HCT116 (cell line): Measurements from ENCODE around the gene CCDC187. TPM values are rescaled to one million over a fixed set of nuclear protein-coding genes. Genes with fewer than 3 reads are reported as not detected.

Source experiments
- ATAC-seq: fragments of 200-7000 bp; cut with Tn5 transposase; 2 replicates; pipeline ENCODE4 v1.9.1; 2020; ENCODE audit warnings: mild to moderate bottlenecking, moderate library complexity
- BruUV-seq: library from RNA; stranded (reverse); fragments of 400-500 nt; replicated peaks from 2 replicates; lab custom pipeline; 2021; lab: Mats Ljungman, UMichigan
- CTCF ChIA-PET: fragments of 300-600 bp; sonication (Branson Sonifier 250); formaldehyde crosslinking; loops from one replicate; lab custom pipeline; 2021; ENCODE audit warnings: antibody characterized with exemption; lab: Charles Lee
- POLR2A ChIA-PET: fragments of 300-600, 350-600 bp; sonication (Branson Sonifier 250); formaldehyde crosslinking; loops from one replicate; lab custom pipeline; 2021; ENCODE audit warnings: antibody characterized with exemption; lab: Charles Lee
- RAD21 ChIA-PET, 2 experiments: fragments of 300-600 bp; sonication (Branson Sonifier 250); formaldehyde crosslinking; loops; one replicate each; lab custom pipeline; 2023; ENCODE audit warnings: low total read pairs in 2 of 2; ENCODE audit not compliant: uncharacterized antibody in 2 of 2, unreplicated experiment in 2 of 2, low non-redundant PET in 1 of 2; lab: Charles Lee
- DNase-seq: peaks from one replicate; pipeline ENCODE4 v3.0.0-alpha.2; 2010; ENCODE audit warnings: low read depth, low spot score
- H2AFZ ChIP-seq: fragments of 200-600 bp; shearing (Covaris generic), sonication (generic); 2 replicates; pipeline ENCODE4 v1.6.1; 2017; ENCODE audit warnings: low read depth, mixed run types, mixed read lengths, antibody characterized with exemption, low read length; ENCODE audit not compliant: poor library complexity, severe bottlenecking
- H3K27ac ChIP-seq: 2 replicates; pipeline ENCODE4 v1.5.1; 2012; ENCODE audit warnings: low read depth, low read length
- H3K27me3 ChIP-seq: fragments of 200-600 bp; sonication (generic); 2 replicates; pipeline ENCODE4 v1.6.1; 2016; ENCODE audit warnings: mixed run types, low read length, mixed read lengths; ENCODE audit not compliant: insufficient read depth
- H3K36me3 ChIP-seq, 2 experiments: fragments of 200-500 bp in 1 of 2; fragments of 200-600 bp in 1 of 2; sonication (Bioruptor generic) in 1 of 2; sonication (generic) in 1 of 2; 2 replicates each; pipeline versions ENCODE4 v1.5.1 to v1.6.1; 2014 to 2016; ENCODE audit warnings: low read length in 2 of 2, inconsistent platforms in 1 of 2, mixed read lengths in 1 of 2, mixed run types in 1 of 2; ENCODE audit not compliant: insufficient read depth in 2 of 2, control insufficient read depth in 1 of 2
- H3K4me1 ChIP-seq, 2 experiments: fragments of 200-600 bp in 1 of 2; sonication (generic) in 1 of 2; 2 replicates each; pipeline versions ENCODE4 v1.5.1 to v1.6.1; 2012 to 2017; ENCODE audit warnings: low read length in 2 of 2, inconsistent platforms in 1 of 2, mild to moderate bottlenecking in 1 of 2, mixed read lengths in 1 of 2, mixed run types in 1 of 2, moderate library complexity in 1 of 2; ENCODE audit not compliant: insufficient read depth in 2 of 2, control insufficient read depth in 1 of 2
- H3K4me2 ChIP-seq: fragments of 200-600 bp; sonication (generic); 2 replicates; pipeline ENCODE4 v1.6.1; 2017; ENCODE audit warnings: mixed run types, low read length, mixed read lengths
- H3K4me3 ChIP-seq, 2 experiments: fragments of 200-600 bp in 1 of 2; sonication (generic) in 1 of 2; replicated peaks in 1 of 2; 2 replicates each; pipeline ENCODE4 v1.5.1; 2011 to 2016; ENCODE audit warnings: low read length in 2 of 2, control low read depth in 1 of 2, low read depth in 1 of 2, mild to moderate bottlenecking in 1 of 2, mixed read lengths in 1 of 2, mixed run types in 1 of 2
- H3K79me2 ChIP-seq: fragments of 200-600 bp; sonication (generic); 2 replicates; pipeline ENCODE4 v1.6.1; 2017; ENCODE audit warnings: mild to moderate bottlenecking, mixed run types, low read length, moderate library complexity, mixed read lengths; ENCODE audit not compliant: insufficient read depth
- H3K9ac ChIP-seq: fragments of 200-600 bp; sonication (generic); 2 replicates; pipeline ENCODE4 v1.6.1; 2016; ENCODE audit warnings: low read length, mixed read lengths
- H3K9me2 ChIP-seq: fragments of 200-600 bp; sonication (generic), shearing (Covaris generic); 2 replicates; pipeline ENCODE4 v1.6.1; 2017; ENCODE audit warnings: mixed run types, mild to moderate bottlenecking, moderate library complexity; ENCODE audit not compliant: insufficient read depth
- H3K9me3 ChIP-seq, 2 experiments: fragments of 200-500 bp in 1 of 2; fragments of 200-600 bp in 1 of 2; sonication (Bioruptor generic) in 1 of 2; sonication (generic) in 1 of 2; 2 replicates each; pipeline ENCODE4 v1.6.1; 2014 to 2017; ENCODE audit warnings: low read length in 2 of 2, mixed read lengths in 2 of 2, inconsistent platforms in 1 of 2, low read depth in 1 of 2, mild to moderate bottlenecking in 1 of 2, mixed run types in 1 of 2, moderate library complexity in 1 of 2; ENCODE audit not compliant: control insufficient read depth in 1 of 2, insufficient read depth in 1 of 2
- H4K20me1 ChIP-seq: fragments of 200-600 bp; sonication (generic), shearing (Covaris generic); 2 replicates; pipeline ENCODE4 v1.6.1; 2017; ENCODE audit warnings: mixed run types, mild to moderate bottlenecking, moderate library complexity; ENCODE audit not compliant: insufficient read depth
- ATF3 ChIP-seq: IDR thresholded peaks from 2 replicates; pipeline ENCODE4 v1.6.1; 2012
- CBX3 ChIP-seq: IDR thresholded peaks from 2 replicates; pipeline ENCODE4 v1.6.1; 2012; ENCODE audit warnings: low read depth
- CEBPB ChIP-seq: IDR thresholded peaks from 2 replicates; pipeline ENCODE4 v1.6.1; 2012; ENCODE audit warnings: low read depth
- CTCF ChIP-seq, 3 experiments: fragments of 200-600 bp in 1 of 3; sonication (generic) in 1 of 3; IDR thresholded peaks in 2 of 3; conservative IDR thresholded peaks in 1 of 3; 2 replicates each; pipeline ENCODE4 v1.5.1; 2012 to 2017; ENCODE audit warnings: low read depth in 2 of 3, low read length in 2 of 3, antibody characterized with exemption in 1 of 3, borderline replicate concordance in 1 of 3, control low read depth in 1 of 3, mild to moderate bottlenecking in 1 of 3, mixed read lengths in 1 of 3, mixed run types in 1 of 3, moderate library complexity in 1 of 3; ENCODE audit not compliant: insufficient read depth in 1 of 3
- EGR1 ChIP-seq: IDR thresholded peaks from 2 replicates; pipeline ENCODE4 v1.6.1; 2012; ENCODE audit warnings: low read depth
- ELF1 ChIP-seq: IDR thresholded peaks from 2 replicates; pipeline ENCODE4 v1.6.1; 2012; ENCODE audit warnings: low read depth, borderline replicate concordance
- EZH2 ChIP-seq: fragments of 200-600 bp; sonication (generic); IDR thresholded peaks from 2 replicates; pipeline ENCODE4 v1.6.1; 2017; ENCODE audit warnings: antibody characterized with exemption, mixed run types
- EZH2phosphoT487 ChIP-seq: fragments of 200-600 bp; IDR thresholded peaks from 2 replicates; pipeline ENCODE4 v1.6.1; 2018; ENCODE audit warnings: antibody characterized with exemption, borderline replicate concordance
- FOSL1 ChIP-seq: IDR thresholded peaks from 2 replicates; pipeline ENCODE4 v1.6.1; 2012; ENCODE audit warnings: low read depth
- MAX ChIP-seq: IDR thresholded peaks from 2 replicates; pipeline ENCODE4 v1.6.1; 2012
- POLR2A ChIP-seq: IDR thresholded peaks from 2 replicates; pipeline ENCODE4 v1.7.0; 2011; ENCODE audit warnings: borderline replicate concordance; ENCODE audit not compliant: insufficient read depth, insufficient read length; ENCODE audit errors: extremely low read depth
- POLR2AphosphoS5 ChIP-seq: IDR thresholded peaks from 2 replicates; pipeline ENCODE4 v1.6.1; 2011; ENCODE audit warnings: mild to moderate bottlenecking, low read depth, low read length, moderate library complexity
- RAD21 ChIP-seq: IDR thresholded peaks from 2 replicates; pipeline ENCODE4 v1.6.1; 2012; ENCODE audit warnings: low read depth, mild to moderate bottlenecking
- SIN3A ChIP-seq: IDR thresholded peaks from 2 replicates; pipeline ENCODE4 v1.6.1; 2012; ENCODE audit warnings: low read depth
- SP1 ChIP-seq: IDR thresholded peaks from 2 replicates; pipeline ENCODE4 v1.6.1; 2012; ENCODE audit warnings: low read depth
- SRF ChIP-seq: IDR thresholded peaks from 2 replicates; pipeline ENCODE4 v1.6.1; 2012; ENCODE audit warnings: low read depth
- TCF7L2 ChIP-seq: IDR thresholded peaks from 2 replicates; pipeline ENCODE4 v1.7.0; 2011; ENCODE audit warnings: borderline replicate concordance, inconsistent platforms; ENCODE audit not compliant: insufficient read depth, insufficient read length; ENCODE audit errors: extremely low read depth
- YY1 ChIP-seq: IDR thresholded peaks from 2 replicates; pipeline ENCODE4 v1.6.1; 2011; ENCODE audit warnings: low read length, low read depth, moderate library complexity, mild to moderate bottlenecking; ENCODE audit not compliant: insufficient replicate concordance; ENCODE audit errors: extremely low read depth
- ZBTB33 ChIP-seq: IDR thresholded peaks from 2 replicates; pipeline ENCODE4 v1.6.1; 2011; ENCODE audit warnings: mild to moderate bottlenecking, low read length, moderate library complexity; ENCODE audit not compliant: insufficient replicate concordance; ENCODE audit errors: extremely low read depth
- ZFX ChIP-seq: fragments of 450-650 bp; IDR thresholded peaks from 2 replicates; pipeline ENCODE4 v1.6.1; 2017
- ZNF274 ChIP-seq: fragments of 200-500 bp; sonication (Bioruptor generic); IDR thresholded peaks from 2 replicates; pipeline ENCODE4 v1.6.1; 2014; ENCODE audit warnings: mild to moderate bottlenecking, low read depth, low read length, inconsistent platforms
- intact Hi-C: fragments of 100-400 bp; cut with micrococcal nuclease; formaldehyde crosslinking; loops from 2 replicates; pipeline ENCODE4 v1.10.0; 2022
- total RNA-seq: library from RNA; stranded (reverse); gene quantifications from one replicate; pipeline ENCODE4 v1.2.1, GENCODE V29; 2021; ENCODE audit not compliant: unreplicated experiment

The CCDC187 gene
- total RNA-seq, 1 experiment from 2014 or later = 4.6 TPM

- TF ChIP-seq CTCF (IDR thresholded peaks at IDR 0.05 in 2 of 3, conservative IDR thresholded peaks at IDR 0.05 in 1 of 3; ENCODE audit: borderline replicate concordance in 1 of 3, insufficient read depth in 1 of 3, low read depth in 2 of 3, low read length in 2 of 3) = no peak
- no peak for TF ChIP-seq CBX3
- TF ChIP-seq YY1 = no peak
- no peak for TF ChIP-seq SP1
- no peak for TF ChIP-seq ELF1
- TF ChIP-seq RAD21 = no peak
- TF ChIP-seq TCF7L2 = no peak
- TF ChIP-seq, all 23 proteins: peak for 0
These were observed 43.4 kb downstream of the CCDC187 start (continued) for GRCh38 chr9:136260521-136260920.

GRCh38 chr9:136259836-136260235 is 44.1 kb downstream of the CCDC187 start:
- intact Hi-C loops = no loop called here
- ChIA-PET CTCF (no interaction called here), POLR2A (no interaction called here), RAD21 (no interaction called here)
- no peaks in the 10 kb centered on the region for H3K27me3 ChIP-seq
- DNase-seq (no peak), ATAC-seq (no peak)
- peaks cover 10 to 18% of the 10 kb centered on the region in 2 experiments; a peak in 3 of 4 replicates for H3K4me1 ChIP-seq
- no peak overlapping the region for H3K27ac ChIP-seq
- no peaks in the 10 kb centered on the region for H3K36me3 ChIP-seq
- H3K9me3 ChIP-seq = no peaks in the 10 kb centered on the region
- no peaks in the 10 kb centered on the region for H3K9me2 ChIP-seq
- H3K4me2 ChIP-seq = no peak overlapping the region
- no peak overlapping the region for H2AFZ ChIP-seq
- H3K9ac ChIP-seq = no peak overlapping the region
- H3K4me3 ChIP-seq = no peak overlapping the region
- H3K79me2 ChIP-seq = no peaks in the 10 kb centered on the region
- BruUV-seq = no TSS peak
- H4K20me1 ChIP-seq = no peaks in the 10 kb centered on the region
- TF ChIP-seq FOSL1 (no peak), SRF (no peak), ELF1 (no peak), ATF3 (no peak), EZH2phosphoT487 (no peak), EGR1 (no peak), CTCF (IDR thresholded peaks at IDR 0.05 in 2 of 3, conservative IDR thresholded peaks at IDR 0.05 in 1 of 3; ENCODE audit: borderline replicate concordance in 1 of 3, insufficient read depth in 1 of 3, low read depth in 2 of 3, low read length in 2 of 3) (no peak), CBX3 (no peak), ZFX (no peak), MAX (no peak), POLR2AphosphoS5 (no peak), CEBPB (no peak), RAD21 (no peak), SIN3A (no peak), EZH2 (no peak), ZNF274 (no peak), ZBTB33 (no peak), POLR2A (no peak)
